Endodermal cell (in vitro differentiated cells): ENCODE data around the gene SPATA31C1. TPM values are rescaled to one million over a fixed set of nuclear protein-coding genes. Genes with fewer than 3 reads are reported as not detected.

Source experiments
- DNase-seq: peaks from one replicate; pipeline ENCODE4 v3.0.0-alpha.2; 2017
- H3K27ac ChIP-seq: 2 replicates; pipeline ENCODE4 v1.5.1; 2013; ENCODE audit warnings: mild to moderate bottlenecking, low read depth, low read length, moderate library complexity
- H3K27me3 ChIP-seq: 2 replicates; pipeline ENCODE4 v1.6.1; 2013; ENCODE audit warnings: mild to moderate bottlenecking, low read length, moderate library complexity; ENCODE audit not compliant: insufficient read depth, control insufficient read depth, poor library complexity, severe bottlenecking
- H3K36me3 ChIP-seq: 2 replicates; pipeline ENCODE4 v1.7.0; 2013; ENCODE audit warnings: mild to moderate bottlenecking, low read length, moderate library complexity; ENCODE audit not compliant: control insufficient read depth, insufficient read depth
- H3K4me1 ChIP-seq: one replicate; pipeline ENCODE4 v1.7.0; 2013; ENCODE audit warnings: low read length; ENCODE audit not compliant: control insufficient read depth, insufficient read depth
- H3K4me3 ChIP-seq: 2 replicates; pipeline ENCODE4 v1.5.1; 2013; ENCODE audit warnings: mild to moderate bottlenecking, low read length, moderate library complexity
- H3K9ac ChIP-seq: 2 replicates; pipeline ENCODE4 v1.6.1; 2013; ENCODE audit warnings: mild to moderate bottlenecking, low read length, moderate library complexity; ENCODE audit not compliant: poor library complexity, severe bottlenecking; ENCODE audit errors: extremely low read depth
- H3K9me3 ChIP-seq: 2 replicates; pipeline ENCODE4 v1.6.1; 2013; ENCODE audit warnings: mild to moderate bottlenecking, low read length, moderate library complexity; ENCODE audit not compliant: control insufficient read depth
- H3K27ac Mint-ChIP-seq: 2 replicates; pipeline ENCODE4 v1.8.0; 2020; ENCODE audit warnings: mixed read lengths
- H3K27me3 Mint-ChIP-seq: 2 replicates; pipeline ENCODE4 v1.8.0; 2021; ENCODE audit warnings: mild to moderate bottlenecking, mixed read lengths; ENCODE audit not compliant: insufficient read depth
- H3K36me3 Mint-ChIP-seq: 2 replicates; pipeline ENCODE4 v1.8.0; 2020; ENCODE audit warnings: low read depth, mixed read lengths
- H3K4me1 Mint-ChIP-seq: 2 replicates; pipeline ENCODE4 v1.8.0; 2020; ENCODE audit warnings: mixed read lengths
- H3K4me3 Mint-ChIP-seq: 2 replicates; pipeline ENCODE4 v1.8.0; 2020; ENCODE audit warnings: mild to moderate bottlenecking, moderate library complexity, mixed read lengths
- H3K9me3 Mint-ChIP-seq: 2 replicates; pipeline ENCODE4 v1.8.0; 2020; ENCODE audit warnings: mild to moderate bottlenecking, mixed read lengths
- WGBS, 2 experiments: methylation state at CpG; one replicate each; pipeline versions ENCODE4 v1.1.5 to v1.1.7; 2013; ENCODE audit warnings: missing lambda C conversion rate in 2 of 2, mixed read lengths in 1 of 2; ENCODE audit not compliant: insufficient coverage in 1 of 2, insufficient read length in 1 of 2; 5-methylcytosine and 5-hydroxymethylcytosine counted together
- total RNA-seq, 2 donors: library from RNA; stranded (reverse); fragmentation: NEBNext Ultra II Directional in 1 of 2; extraction: Animal tissue kit (Norgen Biotek cat#: 25700) in 1 of 2; gene quantifications; 2 replicates in 1 of 2; 3 replicates in 1 of 2; pipeline ENCODE4 v1.2.1, GENCODE V29; 2021
- TF ChIP-seq, protein P1 (sequence below): fragments of 200-600 bp; sonication (generic); conservative IDR thresholded peaks from 2 replicates; pipeline ENCODE4 v1.5.0; 2021; ENCODE audit warnings: antibody characterized with exemption, mild to moderate bottlenecking

The SPATA31C1 gene
- total RNA-seq, 2 donors from 2014 or later = 0.09 TPM; not detected in 1

DNA sequence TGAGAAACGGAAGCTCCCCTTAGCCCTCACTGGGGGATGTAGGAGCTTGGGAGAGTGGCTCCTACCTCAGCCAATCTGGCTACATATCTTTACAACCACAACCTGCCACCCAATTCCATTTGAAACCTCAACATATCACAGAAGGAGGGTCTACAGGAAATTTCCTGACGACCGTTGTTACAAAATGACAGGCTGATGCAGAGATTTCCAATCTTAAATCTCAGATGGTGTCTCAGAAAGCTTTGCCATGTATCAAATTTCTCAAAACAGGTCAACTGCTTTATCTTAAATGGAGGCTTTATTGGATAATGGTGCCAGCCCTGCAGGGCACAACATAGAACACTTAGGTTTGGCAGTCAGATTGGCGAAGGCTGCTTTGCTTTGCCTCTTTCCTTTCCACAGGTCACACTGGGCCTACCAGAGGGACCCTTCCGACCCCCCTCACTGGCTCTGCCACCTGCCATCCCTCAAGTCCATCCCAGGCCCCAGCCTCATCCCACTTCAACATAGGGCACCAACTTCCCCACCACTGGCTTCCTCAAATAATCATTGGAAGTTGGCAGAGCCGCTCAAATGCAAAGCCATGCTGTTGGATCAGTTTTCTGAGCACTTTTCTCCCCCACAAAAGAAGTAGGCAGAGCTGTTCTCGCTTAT, 46.2 kb upstream of the SPATA31C1 start:
- Mint-ChIP-seq H3K9me3 (peaks cover under 1% of the 10 kb centered on the region), H3K27ac (no peak overlapping the region), H3K36me3 (no peaks in the 10 kb centered on the region), H3K27me3 (peaks cover 3% of the 10 kb centered on the region), H3K4me3 (no peak overlapping the region), H3K4me1 (peaks cover 10% of the 10 kb centered on the region)
- H3K9ac ChIP-seq = no peak overlapping the region
- H3K36me3 ChIP-seq = no peaks in the 10 kb centered on the region
- no peaks in the 10 kb centered on the region for H3K27me3 ChIP-seq
- no peaks in the 10 kb centered on the region for H3K4me1 ChIP-seq
- no peaks in the 10 kb centered on the region for H3K9me3 ChIP-seq
- no peak overlapping the region for H3K4me3 ChIP-seq
- WGBS, 2 experiments = 95 to 96% methylated on average over 3 to 7 of the region's 7 CpGs
- TF ChIP-seq, protein P1, sequence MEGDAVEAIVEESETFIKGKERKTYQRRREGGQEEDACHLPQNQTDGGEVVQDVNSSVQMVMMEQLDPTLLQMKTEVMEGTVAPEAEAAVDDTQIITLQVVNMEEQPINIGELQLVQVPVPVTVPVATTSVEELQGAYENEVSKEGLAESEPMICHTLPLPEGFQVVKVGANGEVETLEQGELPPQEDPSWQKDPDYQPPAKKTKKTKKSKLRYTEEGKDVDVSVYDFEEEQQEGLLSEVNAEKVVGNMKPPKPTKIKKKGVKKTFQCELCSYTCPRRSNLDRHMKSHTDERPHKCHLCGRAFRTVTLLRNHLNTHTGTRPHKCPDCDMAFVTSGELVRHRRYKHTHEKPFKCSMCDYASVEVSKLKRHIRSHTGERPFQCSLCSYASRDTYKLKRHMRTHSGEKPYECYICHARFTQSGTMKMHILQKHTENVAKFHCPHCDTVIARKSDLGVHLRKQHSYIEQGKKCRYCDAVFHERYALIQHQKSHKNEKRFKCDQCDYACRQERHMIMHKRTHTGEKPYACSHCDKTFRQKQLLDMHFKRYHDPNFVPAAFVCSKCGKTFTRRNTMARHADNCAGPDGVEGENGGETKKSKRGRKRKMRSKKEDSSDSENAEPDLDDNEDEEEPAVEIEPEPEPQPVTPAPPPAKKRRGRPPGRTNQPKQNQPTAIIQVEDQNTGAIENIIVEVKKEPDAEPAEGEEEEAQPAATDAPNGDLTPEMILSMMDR = no peak
- peak; percentile 15 for DNase-seq
- H3K27ac ChIP-seq = no peak overlapping the region

DNA sequence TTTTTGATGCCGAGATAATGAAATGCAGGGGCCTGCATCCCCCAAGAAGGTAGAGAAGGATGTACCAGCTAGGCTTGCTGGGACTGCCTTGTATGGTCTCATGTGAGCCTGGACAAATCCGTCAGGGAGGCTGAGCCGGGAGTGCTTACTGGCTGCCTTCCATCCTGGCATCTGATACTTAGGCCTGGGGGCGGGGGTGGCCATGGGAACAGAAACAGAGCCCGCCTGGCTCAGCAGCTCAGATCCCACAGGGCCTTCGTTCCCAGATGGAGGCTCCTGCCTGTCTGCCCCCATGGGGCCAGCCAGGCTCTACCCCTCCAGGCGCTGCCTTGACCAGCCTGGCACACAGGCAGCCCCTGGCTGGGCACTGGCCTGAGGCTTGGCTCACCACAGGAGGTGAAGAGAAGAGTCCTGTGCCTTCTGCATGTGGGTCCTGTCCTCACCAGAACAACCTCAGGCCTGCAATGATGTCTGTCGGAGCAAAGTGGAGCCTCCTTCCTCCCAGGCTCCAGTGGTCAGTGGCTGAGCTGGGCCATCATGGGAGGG, 45.6 kb upstream of the SPATA31C1 start:
- H3K4me1 Mint-ChIP-seq = peaks cover 10% of the 10 kb centered on the region
- H3K36me3 ChIP-seq = no peaks in the 10 kb centered on the region
- H3K36me3 Mint-ChIP-seq = no peaks in the 10 kb centered on the region
- peak; percentile 39 for DNase-seq
- TF ChIP-seq, protein P1 = no peak
- no peak overlapping the region for H3K4me3 Mint-ChIP-seq
- H3K27me3 Mint-ChIP-seq = peaks cover 3% of the 10 kb centered on the region
- no peaks in the 10 kb centered on the region for H3K27me3 ChIP-seq
- H3K9ac ChIP-seq = no peak overlapping the region
- H3K4me1 ChIP-seq = no peaks in the 10 kb centered on the region
- H3K27ac Mint-ChIP-seq = no peak overlapping the region
- H3K27ac ChIP-seq = no peak overlapping the region
- 66 to 88% methylated on average over 3 to 8 of the region's 8 CpGs for whole genome bisulfite sequencing, 2 experiments
- H3K9me3 ChIP-seq = no peaks in the 10 kb centered on the region
- H3K9me3 Mint-ChIP-seq = peaks cover 3% of the 10 kb centered on the region
- H3K4me3 ChIP-seq = no peak overlapping the region

DNA sequence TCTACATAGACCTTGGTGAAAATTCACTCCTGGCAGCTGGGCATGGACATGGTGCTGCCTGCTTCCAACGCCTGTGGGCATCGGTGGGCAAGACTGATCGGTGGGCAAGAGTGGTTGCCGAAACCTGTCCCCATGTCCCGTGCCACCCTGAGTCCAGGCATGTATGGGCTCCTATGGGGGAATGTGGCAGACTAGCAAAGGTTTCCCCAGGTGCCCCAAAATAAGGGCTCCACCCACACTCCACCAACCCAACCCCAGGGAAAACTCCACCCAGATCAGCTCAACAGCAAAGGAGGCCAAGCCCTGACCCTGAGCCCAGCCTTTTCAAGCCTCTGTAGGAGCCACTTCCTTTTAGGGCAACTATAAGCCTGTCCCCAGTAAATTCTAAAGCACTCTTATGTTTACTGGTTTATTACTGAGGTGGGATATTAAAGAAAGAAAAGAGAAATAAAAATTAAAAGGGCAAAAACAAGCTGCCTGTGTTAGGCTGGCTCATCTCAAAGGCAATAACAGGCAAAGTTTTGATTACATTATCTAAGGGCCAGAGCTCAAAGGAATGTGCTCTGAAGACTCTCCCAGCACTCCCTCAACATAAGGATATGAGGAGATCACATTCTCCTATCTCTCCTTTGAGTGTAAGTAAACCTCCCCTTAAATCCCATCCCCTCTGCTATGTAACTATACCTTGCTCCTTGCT, 44.0 kb upstream of the SPATA31C1 start:
- H3K27me3 ChIP-seq = no peaks in the 10 kb centered on the region
- DNase-seq = peak; percentile 26
- H3K27me3 Mint-ChIP-seq = peaks cover 3% of the 10 kb centered on the region

More for the DNA sequence above, 44.0 kb upstream of the SPATA31C1 start:
- Histone ChIP-seq H3K27ac (no peak overlapping the region), H3K4me3 (no peak overlapping the region), H3K36me3 (no peaks in the 10 kb centered on the region), H3K9ac (no peak overlapping the region), H3K9me3 (no peaks in the 10 kb centered on the region), H3K4me1 (no peaks in the 10 kb centered on the region)
- Mint-ChIP-seq H3K36me3 (no peaks in the 10 kb centered on the region), H3K4me1 (peaks cover 10% of the 10 kb centered on the region), H3K9me3 (peaks cover 8% of the 10 kb centered on the region), H3K4me3 (no peak overlapping the region), H3K27ac (no peak overlapping the region)
- 98% methylated on average over 5 of the region's 5 CpGs; no CpG with 5 or more reads in 1 of the 2 experiments for WGBS, 2 experiments
- TF ChIP-seq, protein P1 = no peak
